Neural cell (in vitro differentiated cells): ENCODE results near the gene IFNGR2.

Source experiments
- CTCF ChIP-seq: fragments of 450-650 bp; IDR thresholded peaks from 2 replicates; pipeline ENCODE4 v1.5.1; 2014; ENCODE audit warnings: antibody characterized with exemption, mild to moderate bottlenecking, moderate library complexity; ENCODE audit not compliant: poor library complexity, severe bottlenecking
- POLR2AphosphoS5 ChIP-seq: IDR thresholded peaks from 2 replicates; pipeline ENCODE4 v1.6.1; 2012
- SMC3 ChIP-seq: fragments of 450-650 bp; conservative IDR thresholded peaks from 2 replicates; pipeline ENCODE4 v1.6.1; 2014; ENCODE audit warnings: antibody characterized with exemption, mild to moderate bottlenecking, moderate library complexity; ENCODE audit not compliant: poor library complexity

GRCh38 chr21:33455686-33456446 lies 52.7 kb downstream of the IFNGR2 start:
- TF ChIP-seq POLR2AphosphoS5 (no peak), CTCF (no peak), SMC3 (no peak)
